Right atrium auricular region (tissue), 2 donors: ENCODE data around the gene CSGALNACT2. TPM values are rescaled to one million over a fixed set of nuclear protein-coding genes. Genes with fewer than 3 reads are reported as not detected.

Experiments
- DNase-seq: peaks from one replicate; pipeline ENCODE4 v3.0.0-alpha.2; 2019; ENCODE audit warnings: low spot score
- H3K27ac ChIP-seq, 2 donors: fragments of 200-600 bp; sonication (generic); 1 replicate in 1 of 2; 2 replicates in 1 of 2; pipeline ENCODE4 v1.5.1; 2016 to 2019
- H3K27me3 ChIP-seq, 2 donors: fragments of 200-600 bp; sonication (generic); one replicate each; pipeline versions ENCODE4 v1.5.1 to v1.6.0; 2017 to 2019
- H3K36me3 ChIP-seq: fragments of 200-600 bp; sonication (generic); one replicate; pipeline ENCODE4 v1.5.1; 2016
- H3K4me1 ChIP-seq, 2 donors: fragments of 200-600 bp; sonication (generic); one replicate each; pipeline versions ENCODE4 v1.5.1 to v1.6.0; 2017 to 2019
- H3K4me3 ChIP-seq, 2 donors: fragments of 200-600 bp; sonication (generic); 1 replicate in 1 of 2; 2 replicates in 1 of 2; pipeline ENCODE4 v1.5.1; 2017 to 2019; ENCODE audit warnings: mild to moderate bottlenecking in 1 of 2, moderate library complexity in 1 of 2
- H3K9me3 ChIP-seq, 2 donors: fragments of 200-600 bp; sonication (generic); one replicate each; pipeline ENCODE4 v1.5.1; 2019
- CTCF ChIP-seq, 2 donors: fragments of 200-600 bp; sonication (generic); IDR thresholded peaks; one replicate each; pipeline ENCODE4 v1.5.1; 2019; ENCODE audit warnings: antibody characterized with exemption in 2 of 2
- total RNA-seq, 2 donors: library from RNA; depleted of rRNA; stranded (reverse); fragments of >200 nt; gene quantifications; one replicate each; pipeline ENCODE4 v1.1.0, GENCODE V29; 2016

Gene CSGALNACT2
- total RNA-seq, 2 donors from 2014 or later: 10.0 to 14.9 TPM

- no peaks in the 10 kb centered on the region for H3K9me3 ChIP-seq
Measured at GRCh38 chr10:43151371-43151770, 13.1 kb downstream of the CSGALNACT2 start.

GRCh38 chr10:43153901-43154300 lies 15.7 kb downstream of the CSGALNACT2 start:
- Histone ChIP-seq H3K36me3 (no peaks in the 10 kb centered on the region), H3K4me1 (peaks cover 0 to 11% of the 10 kb centered on the region in 2 donors), H3K27me3 (no peaks in the 10 kb centered on the region), H3K9me3 (no peaks in the 10 kb centered on the region), H3K4me3 (no peak overlapping the region), H3K27ac (no peak overlapping the region)
- DNase-seq: no peak
- no peak for TF ChIP-seq CTCF (IDR thresholded peaks at IDR 0.05)

More at GRCh38 chr10:43151371-43151770, 13.1 kb downstream of the CSGALNACT2 start:
- Histone ChIP-seq H3K4me1 (peaks cover 0 to 11% of the 10 kb centered on the region in 2 donors), H3K27ac (no peak overlapping the region), H3K27me3 (no peaks in the 10 kb centered on the region), H3K36me3 (no peaks in the 10 kb centered on the region), H3K4me3 (no peak overlapping the region)
- DNase-seq: no peak
- TF ChIP-seq CTCF (IDR thresholded peaks at IDR 0.05): no peak

- Histone ChIP-seq H3K9me3 (no peaks in the 10 kb centered on the region), H3K27ac (no peak overlapping the region), H3K4me3 (no peak overlapping the region), H3K36me3 (no peaks in the 10 kb centered on the region), H3K4me1 (peaks cover 0 to 11% of the 10 kb centered on the region in 2 donors), H3K27me3 (no peaks in the 10 kb centered on the region)
- no peak for TF ChIP-seq CTCF (IDR thresholded peaks at IDR 0.05)
- no peak for DNase-seq
Measured at GRCh38 chr10:43155221-43155620, 17.0 kb downstream of the CSGALNACT2 start.

GRCh38 chr10:43155741-43156140 lies 17.5 kb downstream of the CSGALNACT2 start:
- Histone ChIP-seq H3K27ac (no peak overlapping the region), H3K27me3 (no peaks in the 10 kb centered on the region), H3K4me1 (peaks cover 0 to 11% of the 10 kb centered on the region in 2 donors), H3K36me3 (no peaks in the 10 kb centered on the region), H3K9me3 (no peaks in the 10 kb centered on the region), H3K4me3 (no peak overlapping the region)
- no peak for DNase-seq
- no peak for TF ChIP-seq CTCF (IDR thresholded peaks at IDR 0.05)

GRCh38 chr10:43156590-43157341 lies 18.5 kb downstream of the CSGALNACT2 start:
- Histone ChIP-seq H3K36me3 (peaks cover 10% of the 10 kb centered on the region), H3K4me1 (peaks cover 0 to 6% of the 10 kb centered on the region in 2 donors), H3K9me3 (no peaks in the 10 kb centered on the region), H3K27ac (no peak overlapping the region), H3K27me3 (no peaks in the 10 kb centered on the region), H3K4me3 (no peak overlapping the region)
- no peak for DNase-seq
- no peak for TF ChIP-seq CTCF (IDR thresholded peaks at IDR 0.05)

GRCh38 chr10:43158636-43159035 lies 20.4 kb downstream of the CSGALNACT2 start:
- Histone ChIP-seq H3K9me3 (no peaks in the 10 kb centered on the region), H3K27ac (no peak overlapping the region), H3K27me3 (no peaks in the 10 kb centered on the region), H3K4me1 (no peaks in the 10 kb centered on the region), H3K36me3 (peaks cover 23% of the 10 kb centered on the region), H3K4me3 (no peak overlapping the region)
- DNase-seq: no peak
- no peak for TF ChIP-seq CTCF (IDR thresholded peaks at IDR 0.05)
